HEK293 (cell line): ENCODE measurements around the gene WDR41.

Source experiments
- CTCF ChIA-PET: fragments of 350-600 bp; formaldehyde crosslinking; extraction: SDS; loops from one replicate; lab custom pipeline; 2021; ENCODE audit warnings: antibody characterized with exemption; lab: Yijun Ruan, JAX
- POLR2A ChIA-PET: fragments of 300-600 bp; formaldehyde crosslinking; extraction: SDS; loops from one replicate; lab custom pipeline; 2020; ENCODE audit warnings: antibody characterized with exemption, inconsistent platforms; lab: Yijun Ruan, JAX
- H3K27ac ChIP-seq: fragments of 200-500 bp; sonication (Bioruptor generic); 2 replicates; pipeline ENCODE4 v1.5.1; 2014; ENCODE audit warnings: low read depth, low read length, control low read depth, inconsistent platforms; ENCODE audit errors: extremely low read depth
- H3K36me3 ChIP-seq, 2 experiments: fragments of 200-500 bp in 1 of 2; sonication (Bioruptor generic) in 1 of 2; 1 replicate in 1 of 2; 2 replicates in 1 of 2; pipeline ENCODE4 v1.5.1; 2014 to 2017; ENCODE audit warnings: inconsistent platforms in 2 of 2, low read length in 2 of 2; ENCODE audit not compliant: control insufficient read depth in 2 of 2, insufficient read depth in 1 of 2
- H3K4me1 ChIP-seq: fragments of 200-500 bp; sonication (Bioruptor generic); 2 replicates; pipeline ENCODE4 v1.5.1; 2014; ENCODE audit warnings: mild to moderate bottlenecking, low read length, inconsistent platforms; ENCODE audit not compliant: control insufficient read depth, insufficient read depth
- H3K4me3 ChIP-seq: 2 replicates; pipeline ENCODE4 v1.5.1; 2011; ENCODE audit warnings: low read depth, mild to moderate bottlenecking, control low read depth, low read length, moderate library complexity
- H3K9me3 ChIP-seq: fragments of 200-500 bp; sonication (Bioruptor generic); 2 replicates; pipeline ENCODE4 v1.5.1; 2014; ENCODE audit warnings: low read depth, low read length, inconsistent platforms; ENCODE audit not compliant: control insufficient read depth, insufficient read depth
- EGR2 ChIP-seq: fragments of 450-650 bp; formaldehyde crosslinking; IDR thresholded peaks from 2 replicates; pipeline ENCODE4 v1.5.1; 2016; ENCODE audit warnings: low read depth, missing biosample characterization, missing genetic modification characterization
- GLI4 ChIP-seq: fragments of 450-650 bp; formaldehyde crosslinking; IDR thresholded peaks from 2 replicates; pipeline ENCODE4 v1.5.1; 2016; ENCODE audit warnings: missing biosample characterization, missing genetic modification characterization
- KLF7 ChIP-seq: fragments of 450-650 bp; formaldehyde crosslinking; IDR thresholded peaks from 2 replicates; pipeline ENCODE4 v1.5.1; 2016; ENCODE audit warnings: missing biosample characterization, missing genetic modification characterization, borderline replicate concordance
- OVOL3 ChIP-seq: fragments of 450-650 bp; formaldehyde crosslinking; IDR thresholded peaks from 2 replicates; pipeline ENCODE4 v1.5.1; 2016; ENCODE audit warnings: missing biosample characterization, missing genetic modification characterization
- SALL2 ChIP-seq: fragments of 450-650 bp; formaldehyde crosslinking; IDR thresholded peaks from 2 replicates; pipeline ENCODE4 v1.5.0; 2017; ENCODE audit warnings: missing biosample characterization, mild to moderate bottlenecking, missing genetic modification characterization, borderline replicate concordance
- SCRT2 ChIP-seq: fragments of 450-650 bp; formaldehyde crosslinking; IDR thresholded peaks from 2 replicates; pipeline ENCODE4 v1.5.1; 2016; ENCODE audit warnings: missing biosample characterization, missing genetic modification characterization
- SETDB1 ChIP-seq: IDR thresholded peaks from one replicate; pipeline ENCODE4 v1.6.1; 2017; ENCODE audit warnings: mild to moderate bottlenecking, low read length, moderate library complexity, mixed read lengths; ENCODE audit not compliant: insufficient read length
- SP3 ChIP-seq: fragments of 450-650 bp; formaldehyde crosslinking; IDR thresholded peaks from 2 replicates; pipeline ENCODE4 v1.5.1; 2016; ENCODE audit warnings: missing biosample characterization, missing genetic modification characterization
- ZNF157 ChIP-seq: fragments of 450-650 bp; formaldehyde crosslinking; IDR thresholded peaks from 2 replicates; pipeline ENCODE4 v1.5.1; 2016; ENCODE audit warnings: missing biosample characterization, missing genetic modification characterization
- ZNF211 ChIP-seq: fragments of 450-650 bp; formaldehyde crosslinking; IDR thresholded peaks from 2 replicates; pipeline ENCODE4 v1.5.1; 2016; ENCODE audit warnings: low read depth, missing biosample characterization, missing genetic modification characterization
- ZNF23 ChIP-seq: fragments of 450-650 bp; formaldehyde crosslinking; IDR thresholded peaks from 2 replicates; pipeline ENCODE4 v1.5.1; 2016; ENCODE audit warnings: missing biosample characterization, missing genetic modification characterization, borderline replicate concordance
- ZNF341 ChIP-seq: fragments of 450-650 bp; formaldehyde crosslinking; IDR thresholded peaks from 2 replicates; pipeline ENCODE4; 2016; ENCODE audit warnings: low read depth, missing biosample characterization, missing genetic modification characterization
- ZNF391 ChIP-seq: fragments of 450-650 bp; formaldehyde crosslinking; IDR thresholded peaks from 2 replicates; pipeline ENCODE4 v1.5.1; 2016; ENCODE audit warnings: low read depth, missing biosample characterization, missing genetic modification characterization, borderline replicate concordance
- ZNF426 ChIP-seq: fragments of 450-650 bp; formaldehyde crosslinking; IDR thresholded peaks from 2 replicates; pipeline ENCODE4 v1.5.1; 2017; ENCODE audit warnings: missing biosample characterization, missing genetic modification characterization, mild to moderate bottlenecking, inconsistent platforms, moderate library complexity
- ZNF501 ChIP-seq: fragments of 450-650 bp; formaldehyde crosslinking; IDR thresholded peaks from 2 replicates; pipeline ENCODE4 v1.5.1; 2016; ENCODE audit warnings: missing biosample characterization, missing genetic modification characterization
- ZNF555 ChIP-seq: fragments of 450-650 bp; formaldehyde crosslinking; conservative IDR thresholded peaks from 2 replicates; pipeline ENCODE4 v1.5.1; 2017; ENCODE audit warnings: missing biosample characterization, mild to moderate bottlenecking, missing genetic modification characterization, inconsistent platforms
- ZNF558 ChIP-seq: fragments of 450-650 bp; formaldehyde crosslinking; IDR thresholded peaks from 2 replicates; pipeline ENCODE4 v1.5.1; 2016; ENCODE audit warnings: missing biosample characterization, missing genetic modification characterization
- ZNF621 ChIP-seq: fragments of 450-650 bp; formaldehyde crosslinking; IDR thresholded peaks from 2 replicates; pipeline ENCODE4 v1.5.1; 2017; ENCODE audit warnings: missing biosample characterization, missing genetic modification characterization
- ZNF654 ChIP-seq: fragments of 450-650 bp; formaldehyde crosslinking; IDR thresholded peaks from 2 replicates; pipeline ENCODE4 v1.5.1; 2016; ENCODE audit warnings: low read depth, missing biosample characterization, missing genetic modification characterization
- ZNF701 ChIP-seq: fragments of 450-650 bp; formaldehyde crosslinking; IDR thresholded peaks from 2 replicates; pipeline ENCODE4 v1.5.1; 2016; ENCODE audit warnings: missing biosample characterization, missing genetic modification characterization
- ZNF747 ChIP-seq: fragments of 450-650 bp; formaldehyde crosslinking; IDR thresholded peaks from 2 replicates; pipeline ENCODE4 v1.5.1; 2016; ENCODE audit warnings: missing biosample characterization, missing genetic modification characterization
- ZNF76 ChIP-seq: fragments of 450-650 bp; formaldehyde crosslinking; IDR thresholded peaks from 2 replicates; pipeline ENCODE4; 2016; ENCODE audit warnings: low read depth, missing biosample characterization, missing genetic modification characterization, borderline replicate concordance
- ZNF792 ChIP-seq: fragments of 450-650 bp; formaldehyde crosslinking; IDR thresholded peaks from 2 replicates; pipeline ENCODE4 v1.5.1; 2016; ENCODE audit warnings: missing biosample characterization, missing genetic modification characterization
- ZNF837 ChIP-seq: fragments of 450-650 bp; formaldehyde crosslinking; IDR thresholded peaks from 2 replicates; pipeline ENCODE4 v1.5.1; 2016; ENCODE audit warnings: missing biosample characterization, missing genetic modification characterization
- TF ChIP-seq, protein P1 (sequence below): sonication (generic); formaldehyde crosslinking; IDR thresholded peaks from 2 replicates; pipeline ENCODE4 v1.8.1; 2022; ENCODE audit warnings: mild to moderate bottlenecking, moderate library complexity, missing genetic modification reagents
- TF ChIP-seq, protein P2 (sequence below): fragments of 450-650 bp; formaldehyde crosslinking; IDR thresholded peaks from 2 replicates; pipeline ENCODE4 v1.5.1; 2017; ENCODE audit warnings: missing biosample characterization, missing genetic modification characterization
- TF ChIP-seq, protein P3 (sequence below): IDR thresholded peaks from 2 replicates; pipeline ENCODE4 v1.6.1; 2011; ENCODE audit warnings: mild to moderate bottlenecking, low read depth, low read length, borderline replicate concordance

The WDR41 gene

DNA sequence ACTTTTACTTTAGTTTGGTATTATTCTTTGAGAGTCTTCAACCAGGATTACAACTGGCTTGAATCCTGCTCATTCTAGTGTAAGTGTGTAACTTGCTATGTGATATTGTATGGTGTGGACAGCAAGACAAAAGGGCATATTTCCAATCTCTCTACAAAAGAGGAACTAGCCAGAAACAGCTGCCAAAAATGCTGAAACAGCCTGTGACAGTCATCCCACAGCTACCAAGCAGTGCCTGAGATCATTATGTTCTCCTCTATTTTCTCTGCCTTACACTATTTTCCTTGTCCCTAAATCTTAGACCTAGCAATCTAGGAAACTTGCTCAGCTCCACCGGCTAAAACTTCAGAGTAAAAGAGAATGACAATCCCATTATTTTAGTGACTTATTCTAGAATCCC lies 42.8 kb downstream of the WDR41 start:
- Histone ChIP-seq H3K27ac (no peak overlapping the region), H3K4me3 (no peak overlapping the region), H3K36me3 (peaks cover 5 to 38% of the 10 kb centered on the region in 2 experiments), H3K4me1 (no peaks in the 10 kb centered on the region), H3K9me3 (no peaks in the 10 kb centered on the region)
- TF ChIP-seq, protein P1, sequence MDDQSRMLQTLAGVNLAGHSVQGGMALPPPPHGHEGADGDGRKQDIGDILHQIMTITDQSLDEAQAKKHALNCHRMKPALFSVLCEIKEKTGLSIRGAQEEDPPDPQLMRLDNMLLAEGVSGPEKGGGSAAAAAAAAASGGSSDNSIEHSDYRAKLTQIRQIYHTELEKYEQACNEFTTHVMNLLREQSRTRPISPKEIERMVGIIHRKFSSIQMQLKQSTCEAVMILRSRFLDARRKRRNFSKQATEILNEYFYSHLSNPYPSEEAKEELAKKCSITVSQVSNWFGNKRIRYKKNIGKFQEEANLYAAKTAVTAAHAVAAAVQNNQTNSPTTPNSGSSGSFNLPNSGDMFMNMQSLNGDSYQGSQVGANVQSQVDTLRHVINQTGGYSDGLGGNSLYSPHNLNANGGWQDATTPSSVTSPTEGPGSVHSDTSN (CRISPR knock-in tag) = no peak
- TF ChIP-seq ZNF23 (tag by site-specific recombination) (no peak), SALL2 (tag by site-specific recombination) (no peak), ZNF211 (tag by site-specific recombination) (no peak), EGR2 (tag by site-specific recombination) (no peak), KLF7 (tag by site-specific recombination) (no peak), ZNF391 (tag by site-specific recombination) (no peak), ZNF747 (tag by site-specific recombination) (no peak), ZNF501 (tag by site-specific recombination) (no peak), ZNF701 (no peak), ZNF555 (tag by site-specific recombination) (no peak), ZNF837 (tag by site-specific recombination) (no peak), OVOL3 (tag by site-specific recombination) (no peak), ZNF76 (no peak), GLI4 (tag by site-specific recombination) (no peak), SP3 (no peak)
- TF ChIP-seq, protein P2, sequence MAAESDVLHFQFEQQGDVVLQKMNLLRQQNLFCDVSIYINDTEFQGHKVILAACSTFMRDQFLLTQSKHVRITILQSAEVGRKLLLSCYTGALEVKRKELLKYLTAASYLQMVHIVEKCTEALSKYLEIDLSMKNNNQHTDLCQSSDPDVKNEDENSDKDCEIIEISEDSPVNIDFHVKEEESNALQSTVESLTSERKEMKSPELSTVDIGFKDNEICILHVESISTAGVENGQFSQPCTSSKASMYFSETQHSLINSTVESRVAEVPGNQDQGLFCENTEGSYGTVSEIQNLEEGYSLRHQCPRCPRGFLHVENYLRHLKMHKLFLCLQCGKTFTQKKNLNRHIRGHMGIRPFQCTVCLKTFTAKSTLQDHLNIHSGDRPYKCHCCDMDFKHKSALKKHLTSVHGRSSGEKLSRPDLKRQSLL (tag by site-specific recombination) = no peak
- TF ChIP-seq, protein P3, sequence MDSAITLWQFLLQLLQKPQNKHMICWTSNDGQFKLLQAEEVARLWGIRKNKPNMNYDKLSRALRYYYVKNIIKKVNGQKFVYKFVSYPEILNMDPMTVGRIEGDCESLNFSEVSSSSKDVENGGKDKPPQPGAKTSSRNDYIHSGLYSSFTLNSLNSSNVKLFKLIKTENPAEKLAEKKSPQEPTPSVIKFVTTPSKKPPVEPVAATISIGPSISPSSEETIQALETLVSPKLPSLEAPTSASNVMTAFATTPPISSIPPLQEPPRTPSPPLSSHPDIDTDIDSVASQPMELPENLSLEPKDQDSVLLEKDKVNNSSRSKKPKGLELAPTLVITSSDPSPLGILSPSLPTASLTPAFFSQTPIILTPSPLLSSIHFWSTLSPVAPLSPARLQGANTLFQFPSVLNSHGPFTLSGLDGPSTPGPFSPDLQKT = no peak
- ChIA-PET POLR2A (no interaction called here), CTCF (interaction anchor here (0.6 kb wide), 1 partner anchor 44 kb away, joined by 4 read pairs; no protein-coding TSS in a partner anchor)

- TF ChIP-seq ZNF558 (tag by site-specific recombination) (no peak), SETDB1 (no peak), ZNF654 (no peak), ZNF792 (tag by site-specific recombination) (no peak), ZNF555 (tag by site-specific recombination) (no peak), ZNF426 (tag by site-specific recombination) (no peak), ZNF621 (tag by site-specific recombination) (no peak), ZNF157 (tag by site-specific recombination) (no peak), ZNF341 (tag by site-specific recombination) (no peak), SCRT2 (tag by site-specific recombination) (no peak)
- H3K4me1 ChIP-seq = no peaks in the 10 kb centered on the region
- H3K4me3 ChIP-seq = no peak overlapping the region
- H3K9me3 ChIP-seq = no peaks in the 10 kb centered on the region
- CTCF ChIA-PET = no interaction called here
- POLR2A ChIA-PET = no interaction called here
- no peak overlapping the region for H3K27ac ChIP-seq
- H3K36me3 ChIP-seq = peaks cover 5 to 35% of the 10 kb centered on the region in 2 experiments
Measured at GRCh38 chr5:77448831-77449230, 43.3 kb downstream of the WDR41 start.
